ENCODE measurements around the gene ZNF462.

ZNF462 gene

DNA sequence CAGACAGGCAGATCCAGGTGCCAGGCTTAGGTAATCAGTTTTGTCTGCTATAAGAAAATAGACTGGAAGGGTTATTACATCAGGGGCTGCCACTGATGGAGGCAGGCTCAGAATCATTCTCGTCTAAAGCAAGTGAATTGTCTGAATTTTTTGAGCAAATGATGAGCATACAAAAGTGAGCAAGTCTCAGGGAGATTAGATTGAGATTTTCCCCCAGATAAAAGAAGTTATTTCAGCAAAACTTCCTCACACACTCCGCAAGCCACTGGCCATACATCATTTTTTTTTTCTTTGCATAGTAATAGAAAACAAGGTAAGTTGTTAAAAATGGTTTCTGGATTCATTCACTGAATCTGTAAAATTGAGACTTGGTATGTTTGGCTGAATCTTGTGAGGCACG, 52.9 kb downstream of the ZNF462 start:
- Histone ChIP-seq H4K20me1 (ENCODE audit: insufficient read depth) (no peaks in the 10 kb centered on the region), H3K4me2 (no peak overlapping the region), H3K4me1 (ENCODE audit: low read depth, poor library complexity, severe bottlenecking) (peaks cover 24% of the 10 kb centered on the region), H3K9ac (no peak overlapping the region), H3K4me3 (IDR thresholded peaks at IDR 0.05; ENCODE audit: insufficient read depth, low read depth, low read length) (no peak overlapping the region), H2AFZ (ENCODE audit: low read depth) (no peak overlapping the region), H3K27ac (no peak overlapping the region), H3K27me3 (ENCODE audit: insufficient read depth, low read depth) (no peaks in the 10 kb centered on the region), H3K79me2 (ENCODE audit: insufficient read depth, low read depth) (no peaks in the 10 kb centered on the region), H3K36me3 (ENCODE audit: insufficient read depth) (no peaks in the 10 kb centered on the region)
- TF ChIP-seq, protein P1, sequence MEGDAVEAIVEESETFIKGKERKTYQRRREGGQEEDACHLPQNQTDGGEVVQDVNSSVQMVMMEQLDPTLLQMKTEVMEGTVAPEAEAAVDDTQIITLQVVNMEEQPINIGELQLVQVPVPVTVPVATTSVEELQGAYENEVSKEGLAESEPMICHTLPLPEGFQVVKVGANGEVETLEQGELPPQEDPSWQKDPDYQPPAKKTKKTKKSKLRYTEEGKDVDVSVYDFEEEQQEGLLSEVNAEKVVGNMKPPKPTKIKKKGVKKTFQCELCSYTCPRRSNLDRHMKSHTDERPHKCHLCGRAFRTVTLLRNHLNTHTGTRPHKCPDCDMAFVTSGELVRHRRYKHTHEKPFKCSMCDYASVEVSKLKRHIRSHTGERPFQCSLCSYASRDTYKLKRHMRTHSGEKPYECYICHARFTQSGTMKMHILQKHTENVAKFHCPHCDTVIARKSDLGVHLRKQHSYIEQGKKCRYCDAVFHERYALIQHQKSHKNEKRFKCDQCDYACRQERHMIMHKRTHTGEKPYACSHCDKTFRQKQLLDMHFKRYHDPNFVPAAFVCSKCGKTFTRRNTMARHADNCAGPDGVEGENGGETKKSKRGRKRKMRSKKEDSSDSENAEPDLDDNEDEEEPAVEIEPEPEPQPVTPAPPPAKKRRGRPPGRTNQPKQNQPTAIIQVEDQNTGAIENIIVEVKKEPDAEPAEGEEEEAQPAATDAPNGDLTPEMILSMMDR (conservative IDR thresholded peaks at IDR 0.05; ENCODE audit: low read depth, low read length) = no peak

DNA sequence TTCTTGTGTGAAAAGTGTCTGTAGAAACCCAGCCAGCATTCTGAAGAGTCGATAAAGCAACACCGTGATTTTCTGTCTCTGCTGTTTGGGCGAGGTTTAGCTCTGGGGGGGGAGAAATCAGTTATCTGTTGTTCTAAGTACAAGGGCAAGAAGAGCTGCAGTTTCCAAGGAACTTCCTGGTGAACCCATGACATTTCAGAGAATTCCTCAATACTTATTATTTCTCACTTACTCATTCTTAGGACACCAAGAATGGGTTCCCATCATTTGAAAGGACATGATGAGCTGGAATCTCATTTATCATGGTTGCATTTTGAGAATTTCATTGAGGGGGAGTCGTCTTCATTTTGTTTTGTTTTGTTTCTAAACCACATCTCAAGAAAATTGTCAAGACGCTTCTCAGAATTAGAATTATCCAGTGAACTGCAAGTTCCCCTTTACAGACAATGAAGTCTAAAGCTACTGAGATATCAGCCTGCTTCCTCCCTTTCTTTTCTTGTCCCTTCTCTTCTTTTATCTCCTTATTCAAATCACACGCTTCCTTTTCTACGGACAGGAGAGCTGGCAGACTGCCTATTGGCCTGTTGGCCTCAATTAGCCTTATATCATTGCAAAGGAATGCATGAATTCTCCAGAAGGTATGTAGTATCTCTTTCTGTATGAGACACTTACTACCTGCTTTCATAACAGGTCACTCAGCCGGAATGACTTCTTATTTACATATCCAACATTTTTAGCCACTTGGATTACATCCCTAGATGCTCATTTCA, 53.7 kb downstream of the ZNF462 start:
- Histone ChIP-seq H3K27ac (no peak overlapping the region), H4K20me1 (ENCODE audit: insufficient read depth) (no peaks in the 10 kb centered on the region), H3K36me3 (ENCODE audit: insufficient read depth) (no peaks in the 10 kb centered on the region), H3K4me3 (IDR thresholded peaks at IDR 0.05; ENCODE audit: insufficient read depth, low read depth, low read length) (no peak overlapping the region), H2AFZ (ENCODE audit: low read depth) (no peak overlapping the region), H3K9ac (no peak overlapping the region), H3K27me3 (ENCODE audit: insufficient read depth, low read depth) (no peaks in the 10 kb centered on the region), H3K79me2 (ENCODE audit: insufficient read depth, low read depth) (no peaks in the 10 kb centered on the region), H3K4me2 (no peak overlapping the region), H3K4me1 (ENCODE audit: low read depth, poor library complexity, severe bottlenecking) (peaks cover 32% of the 10 kb centered on the region)
- TF ChIP-seq, protein P1 (conservative IDR thresholded peaks at IDR 0.05; ENCODE audit: low read depth, low read length) = no peak

DNA sequence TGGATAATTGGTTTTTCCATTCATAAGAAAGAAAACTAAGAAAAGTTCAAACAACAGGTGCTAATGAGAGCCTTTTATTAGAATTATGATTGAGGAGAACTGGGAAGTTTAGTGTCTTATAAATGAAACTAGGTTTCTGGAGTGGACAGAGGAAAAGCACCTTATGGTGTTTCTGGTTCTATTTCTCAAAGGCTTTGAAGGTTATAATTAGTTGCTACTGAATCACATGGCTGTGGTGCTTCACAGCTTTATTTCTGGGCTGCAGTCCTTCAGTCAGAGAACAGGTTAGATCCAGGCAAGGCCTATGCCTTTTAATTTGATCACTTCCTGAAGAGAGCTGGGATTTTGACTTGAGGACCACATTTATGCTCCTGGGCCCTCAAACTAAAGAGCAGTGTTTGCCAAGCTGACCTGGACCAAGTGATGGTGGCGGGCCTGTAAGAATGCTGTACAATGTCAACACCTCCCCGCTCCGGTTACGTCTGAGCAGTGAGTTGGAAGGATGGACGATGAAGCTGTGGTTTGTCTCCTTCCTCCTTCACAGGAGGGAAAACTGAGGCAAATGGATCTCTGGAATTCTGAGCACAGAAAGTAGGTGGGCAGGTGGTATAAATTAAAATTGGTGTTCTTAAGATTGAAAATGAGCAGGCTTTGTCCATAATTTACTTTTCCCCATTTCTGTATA, 56.0 kb downstream of the ZNF462 start:
- H3K36me3 ChIP-seq (ENCODE audit: insufficient read depth) = 0 out of 2 replicates have a peak, but pooled peaks cover 2% of the 10 kb centered on the region
- no peaks in the 10 kb centered on the region for H4K20me1 ChIP-seq (ENCODE audit: insufficient read depth)
- TF ChIP-seq, protein P1 (conservative IDR thresholded peaks at IDR 0.05; ENCODE audit: low read depth, low read length) = no peak
- H3K4me2 ChIP-seq = no peak overlapping the region
- H2AFZ ChIP-seq (ENCODE audit: low read depth) = no peak overlapping the region
- no peak overlapping the region for H3K27ac ChIP-seq
- H3K9ac ChIP-seq = no peak overlapping the region
- no peaks in the 10 kb centered on the region for H3K27me3 ChIP-seq (ENCODE audit: insufficient read depth, low read depth)
- H3K4me1 ChIP-seq (ENCODE audit: low read depth, poor library complexity, severe bottlenecking) = peaks cover 43% of the 10 kb centered on the region
- no peaks in the 10 kb centered on the region for H3K79me2 ChIP-seq (ENCODE audit: insufficient read depth, low read depth)
- H3K4me3 ChIP-seq (IDR thresholded peaks at IDR 0.05; ENCODE audit: insufficient read depth, low read depth, low read length) = no peak overlapping the region

DNA sequence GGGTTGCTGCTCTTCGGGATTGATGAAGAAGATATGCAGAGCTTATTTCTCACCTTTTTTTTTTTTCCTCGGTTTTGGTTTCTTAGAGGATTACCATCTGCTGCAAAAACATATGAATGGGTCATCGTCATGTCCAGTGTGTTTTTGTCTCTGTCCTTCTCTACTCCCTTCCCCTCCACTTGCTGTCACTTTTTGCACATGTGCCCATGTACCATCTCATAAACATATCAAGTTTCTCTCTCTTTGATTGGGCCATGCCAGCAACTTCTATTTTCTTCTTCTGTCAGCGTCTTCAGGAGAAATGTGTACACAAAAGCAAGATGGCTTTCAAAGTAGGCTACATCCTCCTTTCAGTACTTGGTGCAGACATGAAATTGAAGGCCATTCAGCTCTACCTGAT, 57.1 kb downstream of the ZNF462 start:
- TF ChIP-seq, protein P1 (conservative IDR thresholded peaks at IDR 0.05; ENCODE audit: low read depth, low read length) = no peak
- H3K4me1 ChIP-seq (ENCODE audit: low read depth, poor library complexity, severe bottlenecking) = peaks cover 43% of the 10 kb centered on the region
- peaks cover 5% of the 10 kb centered on the region; the same call in 1 of the 2 replicates for H3K36me3 ChIP-seq (ENCODE audit: insufficient read depth)
- H3K79me2 ChIP-seq (ENCODE audit: insufficient read depth, low read depth) = no peaks in the 10 kb centered on the region
- no peak overlapping the region for H3K4me3 ChIP-seq (IDR thresholded peaks at IDR 0.05; ENCODE audit: insufficient read depth, low read depth, low read length)
- no peak overlapping the region for H2AFZ ChIP-seq (ENCODE audit: low read depth)
- no peak overlapping the region for H3K9ac ChIP-seq
- no peak overlapping the region for H3K27ac ChIP-seq
- H3K27me3 ChIP-seq (ENCODE audit: insufficient read depth, low read depth) = no peaks in the 10 kb centered on the region
- H4K20me1 ChIP-seq (ENCODE audit: insufficient read depth) = no peaks in the 10 kb centered on the region
- no peak overlapping the region; the same call in 1 of the 2 replicates for H3K4me2 ChIP-seq
